Measurements from ENCODE around the gene CLIC5.

DNA sequence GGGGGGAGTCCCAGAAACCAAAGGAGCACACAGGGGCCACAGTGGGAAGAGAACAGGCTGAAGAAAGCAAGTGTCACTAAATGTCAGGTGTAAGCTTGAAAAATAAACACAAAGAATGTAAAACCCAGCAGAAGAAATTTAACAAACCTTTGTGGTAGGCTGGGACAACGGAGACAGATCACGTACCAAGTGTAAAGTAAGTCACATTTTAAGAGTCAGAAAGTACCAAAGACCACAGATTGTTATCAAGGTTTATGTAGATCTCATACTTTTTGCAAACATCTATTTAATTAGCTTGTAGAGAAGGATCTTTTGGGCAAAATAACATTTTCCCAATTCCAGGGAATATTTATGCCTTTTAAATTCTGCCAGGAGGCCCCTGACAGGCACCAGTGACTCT, 1.6 kb downstream of the CLIC5 start:
- TF ChIP-seq, protein P1, sequence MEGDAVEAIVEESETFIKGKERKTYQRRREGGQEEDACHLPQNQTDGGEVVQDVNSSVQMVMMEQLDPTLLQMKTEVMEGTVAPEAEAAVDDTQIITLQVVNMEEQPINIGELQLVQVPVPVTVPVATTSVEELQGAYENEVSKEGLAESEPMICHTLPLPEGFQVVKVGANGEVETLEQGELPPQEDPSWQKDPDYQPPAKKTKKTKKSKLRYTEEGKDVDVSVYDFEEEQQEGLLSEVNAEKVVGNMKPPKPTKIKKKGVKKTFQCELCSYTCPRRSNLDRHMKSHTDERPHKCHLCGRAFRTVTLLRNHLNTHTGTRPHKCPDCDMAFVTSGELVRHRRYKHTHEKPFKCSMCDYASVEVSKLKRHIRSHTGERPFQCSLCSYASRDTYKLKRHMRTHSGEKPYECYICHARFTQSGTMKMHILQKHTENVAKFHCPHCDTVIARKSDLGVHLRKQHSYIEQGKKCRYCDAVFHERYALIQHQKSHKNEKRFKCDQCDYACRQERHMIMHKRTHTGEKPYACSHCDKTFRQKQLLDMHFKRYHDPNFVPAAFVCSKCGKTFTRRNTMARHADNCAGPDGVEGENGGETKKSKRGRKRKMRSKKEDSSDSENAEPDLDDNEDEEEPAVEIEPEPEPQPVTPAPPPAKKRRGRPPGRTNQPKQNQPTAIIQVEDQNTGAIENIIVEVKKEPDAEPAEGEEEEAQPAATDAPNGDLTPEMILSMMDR (conservative IDR thresholded peaks at IDR 0.05 in 1 of 2, IDR thresholded peaks at IDR 0.05 in 1 of 2; ENCODE audit: extremely low read depth in 1 of 2, insufficient read depth in 1 of 2, low read depth in 1 of 2, low read length in 2 of 2) = no peak
- no peak for TF ChIP-seq EZH2 (IDR thresholded peaks at IDR 0.05; ENCODE audit: borderline replicate concordance, low read length)
